Fibroblast of peridontal ligament (primary cell): Measurements from ENCODE around the gene PTH1R.

Experiments used
- DNase-seq: peaks from one replicate; pipeline ENCODE4 v3.0.0-alpha.2; 2010; ENCODE audit errors: extremely low read depth

PTH1R gene

GRCh38 chr3:46864061-46864881 lies 13.2 kb upstream of the PTH1R start:
- no peak for DNase-seq

GRCh38 chr3:46865031-46865507 lies 12.5 kb upstream of the PTH1R start:
- peak; percentile 45 for DNase-seq

GRCh38 chr3:46865546-46865945 lies 12.0 kb upstream of the PTH1R start:
- DNase-seq, result no peak

- no peak for DNase-seq
Measured at GRCh38 chr3:46866032-46866595, 11.4 kb upstream of the PTH1R start.

GRCh38 chr3:46866720-46867549 lies 10.6 kb upstream of the PTH1R start:
- peak; percentile 46 for DNase-seq

- peak; percentile 42 for DNase-seq
Measured at GRCh38 chr3:46867550-46867898, 10.0 kb upstream of the PTH1R start.

GRCh38 chr3:46868287-46868686 lies 9.2 kb upstream of the PTH1R start:
- DNase-seq, result no peak

- no peak for DNase-seq
Measured at GRCh38 chr3:46868948-46869347, 8.6 kb upstream of the PTH1R start.

GRCh38 chr3:46869440-46869839 lies 8.1 kb upstream of the PTH1R start:
- DNase-seq, result no peak

GRCh38 chr3:46870651-46871050 lies 6.9 kb upstream of the PTH1R start:
- no peak for DNase-seq

- no peak for DNase-seq
Measured at GRCh38 chr3:46871222-46871621, 6.3 kb upstream of the PTH1R start.

- DNase-seq, result no peak
Measured at GRCh38 chr3:46873521-46873920, 4.0 kb upstream of the PTH1R start.

GRCh38 chr3:46874430-46874829 lies 3.1 kb upstream of the PTH1R start:
- no peak for DNase-seq

- DNase-seq, result no peak
Measured at GRCh38 chr3:46875560-46875959, 2.0 kb upstream of the PTH1R start.

GRCh38 chr3:46876313-46877300 lies 914 bp upstream of the PTH1R start:
- no peak for DNase-seq

GRCh38 chr3:46878781-46879436 lies 1.4 kb downstream of the PTH1R start:
- DNase-seq, result no peak

- no peak for DNase-seq
Measured at GRCh38 chr3:46880884-46881595, 3.5 kb downstream of the PTH1R start.

GRCh38 chr3:46881596-46882376 lies 4.3 kb downstream of the PTH1R start:
- no peak for DNase-seq

GRCh38 chr3:46882377-46883053 lies 5.0 kb downstream of the PTH1R start:
- peak; percentile 19 for DNase-seq
